H9 (cell line): ENCODE results near the gene ULK1. TPM values are rescaled to one million over a fixed set of nuclear protein-coding genes. Genes with fewer than 3 reads are reported as not detected.
A peak's percentile ranks its signal among the peaks of the same experiment; 100 is the strongest.

Source experiments
- DNase-seq: peaks from one replicate; pipeline ENCODE4 v3.0.0-alpha.2; 2017
- H2AFZ ChIP-seq: one replicate; pipeline ENCODE4 v1.6.1; 2013; ENCODE audit warnings: mild to moderate bottlenecking, low read length, control low read depth, moderate library complexity
- H2AK5ac ChIP-seq: 2 replicates; pipeline ENCODE4 v1.6.1; 2013; ENCODE audit warnings: low read length, control low read depth, mixed read lengths; ENCODE audit not compliant: insufficient read length
- H2BK120ac ChIP-seq: one replicate; pipeline ENCODE4 v1.6.1; 2013; ENCODE audit warnings: low read depth, mild to moderate bottlenecking, low read length, control low read depth, inconsistent platforms; ENCODE audit not compliant: poor library complexity, severe bottlenecking
- H2BK12ac ChIP-seq: 2 replicates; pipeline ENCODE4 v1.6.1; 2013; ENCODE audit warnings: low read length, control low read depth, mixed read lengths, low read depth; ENCODE audit not compliant: insufficient read length
- H2BK15ac ChIP-seq: 2 replicates; pipeline ENCODE4 v1.6.1; 2013; ENCODE audit warnings: low read depth, low read length, control low read depth
- H2BK20ac ChIP-seq: one replicate; pipeline ENCODE4 v1.6.1; 2013; ENCODE audit warnings: low read depth, mild to moderate bottlenecking, low read length, control low read depth, inconsistent platforms; ENCODE audit not compliant: poor library complexity, severe bottlenecking
- H2BK5ac ChIP-seq: 2 replicates; pipeline ENCODE4 v1.6.1; 2013; ENCODE audit warnings: low read length, control low read depth, mixed read lengths; ENCODE audit not compliant: insufficient read length
- H3K14ac ChIP-seq: 2 replicates; pipeline ENCODE4 v1.6.1; 2013; ENCODE audit warnings: low read length, control low read depth; ENCODE audit not compliant: insufficient read depth
- H3K18ac ChIP-seq: 2 replicates; pipeline ENCODE4 v1.6.1; 2013; ENCODE audit warnings: low read depth, mild to moderate bottlenecking, mixed read lengths, low read length, control low read depth; ENCODE audit not compliant: insufficient read length
- H3K23ac ChIP-seq: 2 replicates; pipeline ENCODE4 v1.6.1; 2013; ENCODE audit warnings: low read length, control low read depth, mixed read lengths, low read depth; ENCODE audit not compliant: insufficient read length
- H3K23me2 ChIP-seq: 2 replicates; pipeline ENCODE4 v1.6.1; 2013; ENCODE audit warnings: low read depth, mild to moderate bottlenecking, mixed read lengths, low read length, control low read depth; ENCODE audit not compliant: insufficient read length, poor library complexity, severe bottlenecking
- H3K27ac ChIP-seq: 2 replicates; pipeline ENCODE4 v1.5.1; 2013; ENCODE audit warnings: low read length, control low read depth, mixed read lengths, low read depth; ENCODE audit not compliant: insufficient read length
- H3K27me3 ChIP-seq: 2 replicates; pipeline ENCODE4 v1.6.1; 2013; ENCODE audit warnings: low read length, control low read depth, inconsistent platforms; ENCODE audit not compliant: insufficient read depth
- H3K4ac ChIP-seq: 2 replicates; pipeline ENCODE4 v1.6.1; 2013; ENCODE audit warnings: low read depth, mild to moderate bottlenecking, control low read depth, inconsistent platforms, low read length, moderate library complexity
- H3K4me1 ChIP-seq: 2 replicates; pipeline ENCODE4 v1.6.1; 2013; ENCODE audit warnings: low read length, control low read depth, inconsistent platforms; ENCODE audit not compliant: insufficient read depth
- H3K4me2 ChIP-seq: 2 replicates; pipeline ENCODE4 v1.6.1; 2013; ENCODE audit warnings: low read length, control low read depth, mixed read lengths; ENCODE audit not compliant: insufficient read length, insufficient read depth
- H3K56ac ChIP-seq: 2 replicates; pipeline ENCODE4 v1.6.1; 2013; ENCODE audit warnings: low read depth, mild to moderate bottlenecking, mixed read lengths, low read length, control low read depth; ENCODE audit not compliant: insufficient read length
- H3K79me1 ChIP-seq: 2 replicates; pipeline ENCODE4 v1.6.1; 2013; ENCODE audit warnings: low read depth, mild to moderate bottlenecking, moderate library complexity, low read length, control low read depth, inconsistent platforms; ENCODE audit not compliant: insufficient read depth, poor library complexity, severe bottlenecking
- H3K79me2 ChIP-seq: 2 replicates; pipeline ENCODE4 v1.6.1; 2013; ENCODE audit warnings: low read length, control low read depth, inconsistent platforms; ENCODE audit not compliant: insufficient read depth
- H3K9ac ChIP-seq: 2 replicates; pipeline ENCODE4 v1.6.1; 2013; ENCODE audit warnings: low read length, control low read depth, mixed read lengths; ENCODE audit not compliant: insufficient read length; ENCODE audit errors: extremely low read depth
- H3K9me3 ChIP-seq: one replicate; pipeline ENCODE4 v1.6.1; 2013; ENCODE audit warnings: low read depth, low read length, inconsistent platforms; ENCODE audit not compliant: control insufficient read depth
- H3T11ph ChIP-seq: one replicate; pipeline ENCODE4 v1.6.1; 2013; ENCODE audit warnings: mild to moderate bottlenecking, low read length, control low read depth, inconsistent platforms
- H4K20me1 ChIP-seq: one replicate; pipeline ENCODE4 v1.6.1; 2013; ENCODE audit not compliant: control insufficient read depth, insufficient read length, insufficient read depth
- H4K5ac ChIP-seq: 2 replicates; pipeline ENCODE4 v1.6.1; 2013; ENCODE audit warnings: low read depth, mild to moderate bottlenecking, mixed read lengths, low read length, control low read depth; ENCODE audit not compliant: insufficient read length
- H4K8ac ChIP-seq: replicated peaks from 2 replicates; pipeline ENCODE4 v1.6.1; 2013; ENCODE audit warnings: low read length, control low read depth, mixed read lengths, low read depth; ENCODE audit not compliant: insufficient read length
- H4K91ac ChIP-seq: 2 replicates; pipeline ENCODE4 v1.6.1; 2013; ENCODE audit warnings: low read depth, mild to moderate bottlenecking, moderate library complexity, mixed read lengths, low read length, control low read depth; ENCODE audit not compliant: insufficient read length
- H3K27ac Mint-ChIP-seq, 3 experiments: 2 replicates in 2 of 3; 3 replicates in 1 of 3; pipeline ENCODE4 v1.8.0; 2020 to 2021; ENCODE audit warnings: mixed read lengths in 3 of 3, mild to moderate bottlenecking in 1 of 3, moderate library complexity in 1 of 3
- H3K27me3 Mint-ChIP-seq: 2 replicates; pipeline ENCODE4 v1.8.0; 2021; ENCODE audit warnings: low read depth, mild to moderate bottlenecking, moderate library complexity, mixed read lengths
- H3K36me3 Mint-ChIP-seq, 3 experiments: 2 replicates in 2 of 3; 3 replicates in 1 of 3; pipeline ENCODE4 v1.8.0; 2020 to 2021; ENCODE audit warnings: low read depth in 3 of 3, mixed read lengths in 3 of 3; ENCODE audit not compliant: insufficient read depth in 1 of 3
- H3K4me1 Mint-ChIP-seq, 2 experiments: 2 replicates each; pipeline ENCODE4 v1.8.0; 2020; ENCODE audit warnings: mixed read lengths in 2 of 2
- H3K4me3 Mint-ChIP-seq, 2 experiments: 2 replicates in 1 of 2; 3 replicates in 1 of 2; pipeline ENCODE4 v1.8.0; 2020 to 2021; ENCODE audit warnings: mild to moderate bottlenecking in 2 of 2, mixed read lengths in 2 of 2, moderate library complexity in 1 of 2
- H3K9me3 Mint-ChIP-seq, 2 experiments: 2 replicates in 1 of 2; 3 replicates in 1 of 2; pipeline ENCODE4 v1.8.0; 2020; ENCODE audit warnings: mild to moderate bottlenecking in 2 of 2, mixed read lengths in 2 of 2, moderate library complexity in 1 of 2
- WGBS: extraction: QIAGEN DNeasy Blood & Tissue Kit; methylation state at CpG from one replicate; pipeline ENCODE4 v1.1.7; 2013; ENCODE audit warnings: missing lambda C conversion rate, low lambda C conversion rate, mixed read lengths; ENCODE audit not compliant: insufficient read length; ENCODE audit errors: extremely low coverage; 5-methylcytosine and 5-hydroxymethylcytosine counted together
- total RNA-seq: library from RNA; stranded (reverse); gene quantifications from 2 replicates; pipeline ENCODE4 v1.2.1, GENCODE V29; 2021
- TF ChIP-seq, protein P1 (sequence below): fragments of 200-600 bp; sonication (generic); conservative IDR thresholded peaks from 3 replicates; pipeline ENCODE4 v1.8.0; 2021; ENCODE audit warnings: antibody characterized with exemption, mild to moderate bottlenecking

The ULK1 gene
- total RNA-seq, 1 experiment from 2014 or later = 57.2 TPM

GRCh38 chr12:131862994-131863710, 31.3 kb upstream of the ULK1 start:
- H3K4me3 Mint-ChIP-seq = peak overlapping the region in 1 of 2 experiments; percentile 48; a peak in 2 of 5 replicates
- no peak overlapping the region for H4K91ac ChIP-seq
- no peak overlapping the region for H3K9ac ChIP-seq
- no peak overlapping the region for H2BK12ac ChIP-seq
- no peak overlapping the region for H3T11ph ChIP-seq
- no peak overlapping the region for H2BK15ac ChIP-seq
- no peak overlapping the region for H2BK120ac ChIP-seq
- H3K23me2 ChIP-seq = no peaks in the 10 kb centered on the region
- H4K20me1 ChIP-seq = no peaks in the 10 kb centered on the region
- no peak overlapping the region for H3K56ac ChIP-seq
- no peaks in the 10 kb centered on the region for H3K79me1 ChIP-seq
- no peak overlapping the region for H3K4me2 ChIP-seq
- no peak overlapping the region for H2BK20ac ChIP-seq
- H3K27ac ChIP-seq = no peak overlapping the region
- no peak overlapping the region for H4K5ac ChIP-seq
- no peak overlapping the region for H3K23ac ChIP-seq
- H2AK5ac ChIP-seq = no peak overlapping the region
- H2AFZ ChIP-seq = no peak overlapping the region
- no peak overlapping the region for H3K18ac ChIP-seq
- TF ChIP-seq, protein P1, sequence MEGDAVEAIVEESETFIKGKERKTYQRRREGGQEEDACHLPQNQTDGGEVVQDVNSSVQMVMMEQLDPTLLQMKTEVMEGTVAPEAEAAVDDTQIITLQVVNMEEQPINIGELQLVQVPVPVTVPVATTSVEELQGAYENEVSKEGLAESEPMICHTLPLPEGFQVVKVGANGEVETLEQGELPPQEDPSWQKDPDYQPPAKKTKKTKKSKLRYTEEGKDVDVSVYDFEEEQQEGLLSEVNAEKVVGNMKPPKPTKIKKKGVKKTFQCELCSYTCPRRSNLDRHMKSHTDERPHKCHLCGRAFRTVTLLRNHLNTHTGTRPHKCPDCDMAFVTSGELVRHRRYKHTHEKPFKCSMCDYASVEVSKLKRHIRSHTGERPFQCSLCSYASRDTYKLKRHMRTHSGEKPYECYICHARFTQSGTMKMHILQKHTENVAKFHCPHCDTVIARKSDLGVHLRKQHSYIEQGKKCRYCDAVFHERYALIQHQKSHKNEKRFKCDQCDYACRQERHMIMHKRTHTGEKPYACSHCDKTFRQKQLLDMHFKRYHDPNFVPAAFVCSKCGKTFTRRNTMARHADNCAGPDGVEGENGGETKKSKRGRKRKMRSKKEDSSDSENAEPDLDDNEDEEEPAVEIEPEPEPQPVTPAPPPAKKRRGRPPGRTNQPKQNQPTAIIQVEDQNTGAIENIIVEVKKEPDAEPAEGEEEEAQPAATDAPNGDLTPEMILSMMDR = no peak
- no CpG with 5 or more reads among the region's 20 CpGs for WGBS
- no peak for DNase-seq
- H3K27ac Mint-ChIP-seq = peak overlapping the region; percentile 40 to 94 (median 47); a peak in 5 of 7 replicates
- no peaks in the 10 kb centered on the region for H3K79me2 ChIP-seq
- peaks cover 0 to 5% (median 0%) of the 10 kb centered on the region in 3 experiments; a peak in 2 of 7 replicates for H3K36me3 Mint-ChIP-seq
- H4K8ac ChIP-seq = no peak overlapping the region
- no peaks in the 10 kb centered on the region for H3K9me3 ChIP-seq
- no peaks in the 10 kb centered on the region for H3K27me3 ChIP-seq
- no peak overlapping the region for H2BK5ac ChIP-seq
- peaks cover 29 to 46% of the 10 kb centered on the region in 2 experiments for H3K4me1 Mint-ChIP-seq
- H3K14ac ChIP-seq = no peak overlapping the region
- H3K27me3 Mint-ChIP-seq = peaks cover 3% of the 10 kb centered on the region
- no peaks in the 10 kb centered on the region; a peak in 1 of 5 replicates for H3K9me3 Mint-ChIP-seq
- no peak overlapping the region for H3K4ac ChIP-seq
- peaks cover 4% of the 10 kb centered on the region; the same call in 1 of the 2 replicates for H3K4me1 ChIP-seq
